22Rv1 (cell line): ENCODE results near the gene BRD2.

Experiments
- H3K27ac ChIP-seq: fragments of 450-650 bp; 2 replicates; pipeline ENCODE4 v1.5.1; 2017
- ZFX ChIP-seq: fragments of 450-650 bp; IDR thresholded peaks from 2 replicates; pipeline ENCODE4 v1.6.1; 2017; ENCODE audit warnings: antibody characterized with exemption, borderline replicate concordance
- TF ChIP-seq, protein P1 (sequence below): fragments of 450-650 bp; IDR thresholded peaks from 2 replicates; pipeline ENCODE4 v1.5.1; 2017; ENCODE audit warnings: mild to moderate bottlenecking

BRD2 gene

DNA sequence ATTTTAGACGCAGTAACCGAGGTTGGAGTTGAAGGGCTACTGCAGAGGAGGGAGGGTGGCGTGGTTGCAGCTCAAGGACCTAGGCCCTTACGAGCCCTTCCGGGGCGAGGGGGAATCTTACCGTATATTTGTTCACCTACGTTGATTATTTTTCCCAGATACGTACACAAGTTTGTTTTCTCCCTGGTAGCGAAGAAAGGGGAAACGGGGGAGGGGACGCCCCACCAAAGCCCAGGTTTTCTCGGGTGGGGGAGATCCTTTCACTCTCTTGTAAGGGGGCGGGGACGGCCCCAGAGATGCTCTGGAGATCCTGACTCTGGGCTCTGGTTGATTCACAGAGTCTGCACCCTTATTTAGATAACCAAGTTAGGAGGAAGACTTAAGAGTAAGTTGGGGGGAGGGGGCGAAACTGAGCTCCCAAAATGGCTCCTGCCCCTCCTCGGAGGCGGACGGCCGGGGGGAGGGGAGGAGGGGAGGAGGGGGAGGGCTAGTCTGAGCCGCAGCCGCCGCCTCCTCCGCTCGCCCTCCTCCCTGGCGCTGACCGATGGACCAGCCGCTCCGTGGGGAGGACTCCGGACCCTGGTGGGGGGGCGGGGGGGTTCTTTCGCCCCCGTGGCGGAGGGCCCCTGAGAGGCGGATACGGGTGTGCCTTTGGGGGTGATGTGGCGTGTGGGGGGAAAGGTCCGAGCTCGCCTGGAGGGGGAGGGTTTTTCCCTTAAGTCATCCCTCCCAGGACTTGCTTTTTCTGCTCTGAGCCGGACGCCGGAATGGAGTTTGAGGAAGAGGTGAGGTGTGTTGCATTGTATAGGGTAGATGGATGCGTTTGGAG, 2.2 kb downstream of the BRD2 start:
- H3K27ac ChIP-seq: peak overlapping the region; percentile 100
- no peak for TF ChIP-seq ZFX
- TF ChIP-seq, protein P1, sequence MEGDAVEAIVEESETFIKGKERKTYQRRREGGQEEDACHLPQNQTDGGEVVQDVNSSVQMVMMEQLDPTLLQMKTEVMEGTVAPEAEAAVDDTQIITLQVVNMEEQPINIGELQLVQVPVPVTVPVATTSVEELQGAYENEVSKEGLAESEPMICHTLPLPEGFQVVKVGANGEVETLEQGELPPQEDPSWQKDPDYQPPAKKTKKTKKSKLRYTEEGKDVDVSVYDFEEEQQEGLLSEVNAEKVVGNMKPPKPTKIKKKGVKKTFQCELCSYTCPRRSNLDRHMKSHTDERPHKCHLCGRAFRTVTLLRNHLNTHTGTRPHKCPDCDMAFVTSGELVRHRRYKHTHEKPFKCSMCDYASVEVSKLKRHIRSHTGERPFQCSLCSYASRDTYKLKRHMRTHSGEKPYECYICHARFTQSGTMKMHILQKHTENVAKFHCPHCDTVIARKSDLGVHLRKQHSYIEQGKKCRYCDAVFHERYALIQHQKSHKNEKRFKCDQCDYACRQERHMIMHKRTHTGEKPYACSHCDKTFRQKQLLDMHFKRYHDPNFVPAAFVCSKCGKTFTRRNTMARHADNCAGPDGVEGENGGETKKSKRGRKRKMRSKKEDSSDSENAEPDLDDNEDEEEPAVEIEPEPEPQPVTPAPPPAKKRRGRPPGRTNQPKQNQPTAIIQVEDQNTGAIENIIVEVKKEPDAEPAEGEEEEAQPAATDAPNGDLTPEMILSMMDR: no peak

DNA sequence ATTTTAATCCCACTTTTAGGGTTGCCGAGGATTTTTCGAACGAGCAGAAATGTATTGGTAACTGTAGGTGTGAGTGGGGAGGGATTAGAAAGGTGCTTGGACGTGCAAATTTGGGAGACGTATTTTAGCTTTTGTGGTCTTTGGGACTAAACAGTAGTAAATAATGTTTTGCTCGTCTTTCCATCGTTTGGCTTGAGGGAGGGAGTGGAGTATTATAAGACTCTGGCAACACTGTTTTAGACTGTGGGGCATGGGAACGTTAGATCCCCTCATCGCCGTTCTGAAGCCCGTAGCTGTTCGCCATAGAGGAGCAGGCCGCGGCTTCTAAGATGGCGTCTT, 2.8 kb downstream of the BRD2 start:
- H3K27ac ChIP-seq: peak overlapping the region; percentile 100
- TF ChIP-seq ZFX: no peak
- TF ChIP-seq, protein P1: no peak

DNA sequence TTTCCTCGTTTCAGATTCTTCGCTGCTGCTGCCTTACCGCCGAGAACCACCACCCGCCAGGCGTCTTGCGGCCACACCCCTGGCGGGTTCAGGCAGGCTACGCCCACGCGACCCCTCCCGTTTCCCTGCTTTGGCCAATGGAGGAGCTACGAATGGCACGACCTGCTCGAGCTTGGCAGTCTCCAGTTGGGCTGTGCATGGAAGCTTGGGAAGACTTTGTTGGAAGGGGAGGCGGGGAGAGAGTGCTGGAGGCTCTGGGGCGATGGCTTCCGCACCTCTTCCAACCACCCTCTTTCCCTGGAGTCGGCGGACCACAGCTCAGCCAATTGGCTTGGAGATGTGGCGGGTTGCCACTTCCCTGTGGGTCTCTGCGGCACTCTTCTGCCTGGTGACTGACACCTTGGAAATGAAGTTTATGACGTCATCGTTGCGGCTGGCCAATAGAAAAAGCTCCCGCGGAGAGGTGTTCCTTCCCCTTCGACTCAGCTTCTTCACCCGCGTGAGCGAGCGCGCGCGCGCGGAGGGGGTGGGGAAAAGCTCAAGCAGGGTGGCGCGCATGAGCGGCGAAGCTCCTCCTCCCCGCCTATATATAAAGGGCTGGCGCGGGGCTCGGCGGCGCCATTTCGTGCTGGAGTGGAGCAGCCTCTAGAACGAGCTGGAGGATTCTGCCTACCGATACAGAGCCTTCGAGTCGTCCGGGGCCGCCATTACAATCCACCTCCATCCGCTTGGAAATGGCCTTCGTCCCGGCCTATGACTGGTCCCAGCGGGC, 3.4 kb downstream of the BRD2 start:
- TF ChIP-seq, protein P1: no peak
- no peak for TF ChIP-seq ZFX
- peak overlapping the region; percentile 100 for H3K27ac ChIP-seq

DNA sequence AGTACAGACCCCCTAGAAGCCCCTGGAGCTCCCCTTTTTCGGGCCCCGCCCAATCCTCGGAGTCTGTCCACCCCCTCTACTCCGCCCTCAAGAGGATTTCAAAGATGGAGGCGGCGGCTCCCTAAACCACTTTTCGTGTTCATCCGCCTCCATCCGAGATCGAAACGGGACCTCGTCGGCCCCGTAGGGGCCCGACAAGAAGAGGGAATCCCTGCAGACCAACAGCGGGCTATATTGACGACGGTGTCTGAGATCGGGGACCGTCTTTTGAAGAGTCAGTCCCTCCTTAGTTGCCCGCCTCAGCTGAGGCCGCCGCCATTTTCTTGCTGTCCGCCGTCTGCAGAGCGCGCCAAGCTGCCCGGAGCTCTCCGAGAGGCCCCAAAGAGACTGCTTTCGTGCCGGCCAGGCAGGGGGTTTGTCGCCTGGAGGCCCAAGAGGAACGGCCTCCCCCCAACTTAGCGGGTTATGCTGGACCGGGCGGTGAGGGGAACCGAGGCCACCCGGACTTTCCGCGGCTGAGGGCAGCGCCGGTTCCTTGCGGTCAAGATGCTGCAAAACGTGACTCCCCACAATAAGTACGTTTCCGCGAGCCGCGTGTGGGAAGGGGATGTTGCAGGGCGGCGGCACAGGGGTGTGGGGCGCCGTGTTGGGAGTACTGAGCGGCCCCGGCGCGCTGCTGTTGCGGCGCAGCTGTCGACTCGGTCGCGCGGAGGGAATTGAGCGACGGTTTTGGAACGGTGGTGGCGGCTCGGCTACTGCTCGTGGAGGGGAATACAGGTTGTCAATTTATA, 4.2 kb downstream of the BRD2 start:
- TF ChIP-seq ZFX: no peak
- TF ChIP-seq, protein P1: no peak
- H3K27ac ChIP-seq: peak overlapping the region; percentile 100

- TF ChIP-seq, protein P1: no peak
- TF ChIP-seq ZFX: no peak
- H3K27ac ChIP-seq: peak overlapping the region; percentile 100
These were observed 5.0 kb downstream of the BRD2 start for GRCh38 chr6:32973144-32974015.

- TF ChIP-seq, protein P1: no peak
- no peak for TF ChIP-seq ZFX
- H3K27ac ChIP-seq: peak overlapping the region; percentile 100
These were observed 5.6 kb downstream of the BRD2 start for GRCh38 chr6:32974016-32974333.
